Mucosa of stomach (tissue), 1 donor: ENCODE results near the gene ZNF148.

Experiments
- H3K27me3 ChIP-seq: one replicate; pipeline ENCODE4 v1.7.0; 2013; ENCODE audit warnings: mild to moderate bottlenecking, low read length; ENCODE audit not compliant: control insufficient read depth, insufficient read depth
- H3K36me3 ChIP-seq: one replicate; pipeline ENCODE4 v1.7.0; 2013; ENCODE audit warnings: low read length; ENCODE audit not compliant: control insufficient read depth, insufficient read depth
- H3K4me1 ChIP-seq: one replicate; pipeline ENCODE4 v1.7.0; 2013; ENCODE audit warnings: mild to moderate bottlenecking, low read length; ENCODE audit not compliant: control insufficient read depth, insufficient read depth
- H3K4me3 ChIP-seq: one replicate; pipeline ENCODE4 v1.7.0; 2013; ENCODE audit warnings: low read length
- H3K9ac ChIP-seq: one replicate; pipeline ENCODE4 v1.7.0; 2013; ENCODE audit warnings: mild to moderate bottlenecking, low read length, moderate library complexity
- H3K9me3 ChIP-seq: one replicate; pipeline ENCODE4 v1.7.0; 2013; ENCODE audit warnings: mild to moderate bottlenecking, low read length, moderate library complexity; ENCODE audit not compliant: control insufficient read depth
- donor health status: Pancreatic carcinoma.

Gene ZNF148

GRCh38 chr3:125231895-125232294, 143.2 kb downstream of the ZNF148 start:
- Histone ChIP-seq H3K4me3 (no peak overlapping the region), H3K9ac (no peak overlapping the region), H3K4me1 (no peaks in the 10 kb centered on the region), H3K27me3 (no peaks in the 10 kb centered on the region), H3K36me3 (no peaks in the 10 kb centered on the region), H3K9me3 (no peaks in the 10 kb centered on the region)

DNA sequence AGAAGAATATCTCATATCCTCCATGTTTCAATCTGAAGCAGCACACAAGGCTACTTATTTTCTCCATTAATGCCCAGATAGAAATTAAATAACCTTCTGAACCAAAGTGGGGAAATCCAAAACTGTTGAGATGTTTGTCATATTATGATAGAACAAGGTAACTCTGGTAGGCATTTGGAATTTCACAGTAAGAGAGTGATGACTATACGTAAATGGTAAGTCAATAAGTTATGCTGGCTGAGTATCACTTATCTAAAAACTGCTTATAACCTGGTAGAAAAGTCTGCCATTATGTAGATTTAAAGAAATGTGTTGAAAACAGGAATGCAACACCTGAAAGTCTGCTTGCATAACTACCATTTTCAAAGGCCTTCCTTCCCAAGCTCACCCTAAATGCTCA, 145.4 kb downstream of the ZNF148 start:
- H3K36me3 ChIP-seq, result no peaks in the 10 kb centered on the region
- no peak overlapping the region for H3K9ac ChIP-seq
- no peaks in the 10 kb centered on the region for H3K4me1 ChIP-seq
- no peaks in the 10 kb centered on the region for H3K27me3 ChIP-seq
- no peaks in the 10 kb centered on the region for H3K9me3 ChIP-seq
- H3K4me3 ChIP-seq, result no peak overlapping the region

DNA sequence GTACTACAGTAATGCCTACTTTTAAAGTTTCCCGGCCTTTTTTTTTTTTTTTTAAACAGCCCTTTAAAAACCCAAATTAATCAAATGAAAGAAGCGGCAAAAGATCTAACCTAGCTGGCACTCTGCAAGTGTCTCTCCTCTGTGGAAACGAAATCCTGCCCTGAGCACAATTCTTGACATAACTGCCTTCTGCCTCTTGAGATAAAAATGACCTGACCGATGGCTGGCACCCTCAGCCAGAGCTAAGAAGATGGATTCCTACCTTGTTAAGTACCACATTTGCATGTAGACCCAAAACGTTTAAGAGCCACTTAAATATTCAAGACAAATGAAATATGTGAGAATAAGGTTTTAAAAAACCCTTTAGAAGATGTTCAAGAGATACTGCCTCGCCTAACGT, 146.0 kb downstream of the ZNF148 start:
- H3K36me3 ChIP-seq, result no peaks in the 10 kb centered on the region

DNA sequence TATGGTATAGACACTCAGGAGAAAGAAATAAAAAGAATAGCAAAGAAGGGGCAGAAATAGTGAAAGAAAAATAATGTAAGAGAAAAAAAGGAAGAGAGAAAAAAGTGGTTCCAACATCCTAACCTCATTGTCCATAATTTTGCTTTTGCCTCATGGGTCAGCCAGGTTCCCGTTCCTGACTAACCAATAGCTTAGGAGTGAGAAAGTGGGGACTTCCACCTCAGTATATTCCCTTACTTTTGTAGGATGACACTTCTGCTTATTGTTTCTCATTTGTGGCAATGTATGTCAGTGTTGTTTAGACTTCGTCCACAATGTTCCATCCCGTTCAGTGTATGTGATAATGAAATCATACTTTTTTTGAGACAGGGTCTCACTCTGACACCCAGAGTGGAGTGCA, 153.3 kb downstream of the ZNF148 start:
- peaks cover 10% of the 10 kb centered on the region for H3K4me1 ChIP-seq
- H3K4me3 ChIP-seq, result no peak overlapping the region
- H3K36me3 ChIP-seq, result no peaks in the 10 kb centered on the region
- H3K9ac ChIP-seq, result no peak overlapping the region
- no peaks in the 10 kb centered on the region for H3K27me3 ChIP-seq
- H3K9me3 ChIP-seq, result no peaks in the 10 kb centered on the region

More for the DNA sequence above, 146.0 kb downstream of the ZNF148 start:
- Histone ChIP-seq H3K9me3 (no peaks in the 10 kb centered on the region), H3K27me3 (no peaks in the 10 kb centered on the region), H3K4me3 (no peak overlapping the region), H3K4me1 (no peaks in the 10 kb centered on the region), H3K9ac (no peak overlapping the region)

DNA sequence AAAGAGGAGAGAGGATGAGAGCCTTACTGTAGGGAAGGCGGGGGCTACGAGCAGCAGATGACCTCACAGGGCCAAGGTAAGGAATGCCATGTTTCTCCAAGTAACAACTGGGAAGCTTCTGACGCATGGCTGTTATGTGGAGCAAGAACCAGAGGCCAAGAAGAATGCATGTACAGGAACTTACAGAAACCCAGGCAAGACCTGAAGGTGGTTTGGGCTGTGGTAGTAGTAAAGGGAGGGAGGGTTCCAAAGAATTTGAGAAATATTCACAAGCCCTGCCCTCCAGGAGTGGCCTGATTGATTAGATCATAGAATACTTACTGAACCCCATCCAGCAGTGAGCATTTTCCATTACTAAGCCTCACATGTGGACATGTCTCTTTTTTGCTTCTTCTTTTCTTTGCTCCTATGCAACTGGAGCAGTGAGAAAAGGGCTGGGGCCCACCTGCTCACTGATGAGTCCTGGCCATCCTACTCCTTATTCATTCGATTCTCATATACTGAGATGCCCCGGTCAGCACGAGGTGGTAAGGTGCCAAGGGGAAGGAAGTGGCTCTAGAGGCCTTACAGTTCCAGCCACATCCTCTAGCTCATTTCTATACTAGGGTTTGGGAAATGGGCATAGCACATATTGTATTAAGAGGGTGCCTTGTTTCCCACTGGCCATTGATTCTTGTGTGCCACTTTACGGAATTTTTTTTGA, 154.2 kb downstream of the ZNF148 start:
- H3K27me3 ChIP-seq, result no peaks in the 10 kb centered on the region
- no peak overlapping the region for H3K4me3 ChIP-seq
- no peaks in the 10 kb centered on the region for H3K9me3 ChIP-seq
- H3K4me1 ChIP-seq, result peaks cover 10% of the 10 kb centered on the region
- no peak overlapping the region for H3K9ac ChIP-seq
- no peaks in the 10 kb centered on the region for H3K36me3 ChIP-seq

DNA sequence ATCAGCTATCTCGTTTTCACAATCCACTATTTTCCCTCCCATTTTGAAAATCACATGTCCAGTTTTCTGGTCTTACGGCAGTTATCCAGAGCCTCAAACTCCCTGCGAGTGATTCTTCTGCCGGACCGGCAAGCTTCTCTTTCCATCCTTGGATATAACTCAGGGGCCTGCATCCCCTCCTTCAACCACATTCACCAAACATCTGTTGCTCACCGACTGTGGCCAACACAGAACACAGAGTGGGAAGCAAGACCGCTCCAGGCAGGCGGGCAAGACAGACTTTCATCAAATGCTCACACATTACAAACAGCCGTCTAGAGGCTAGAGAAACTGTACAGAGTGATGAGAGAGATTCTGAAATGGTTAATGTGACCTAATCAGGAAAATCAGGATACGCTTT, 154.9 kb downstream of the ZNF148 start:
- no peak overlapping the region for H3K9ac ChIP-seq
- H3K4me3 ChIP-seq, result no peak overlapping the region
- H3K9me3 ChIP-seq, result no peaks in the 10 kb centered on the region
- H3K36me3 ChIP-seq, result no peaks in the 10 kb centered on the region
- H3K27me3 ChIP-seq, result no peaks in the 10 kb centered on the region
- peaks cover 10% of the 10 kb centered on the region for H3K4me1 ChIP-seq

DNA sequence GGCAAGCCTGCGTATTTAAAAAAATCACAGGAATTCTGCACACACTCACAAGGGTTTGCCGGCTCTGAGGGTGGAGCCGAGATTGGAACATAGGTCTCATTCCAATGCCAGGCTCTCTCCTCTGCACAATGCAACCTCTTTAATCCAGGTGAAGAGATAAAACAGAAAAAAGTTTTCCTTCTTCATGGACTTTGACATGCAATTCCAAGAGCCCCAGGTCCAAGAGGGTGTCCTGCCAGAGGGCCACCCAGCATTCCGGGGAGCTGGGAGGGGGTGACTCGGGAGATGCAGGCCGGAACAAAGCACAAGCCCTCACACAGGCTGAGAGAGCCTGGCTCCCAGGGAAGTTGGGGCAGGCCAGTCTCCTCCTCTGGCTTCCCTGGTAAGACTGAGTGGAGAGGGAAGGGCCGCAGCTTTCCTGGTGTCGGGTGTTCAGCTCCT, 155.8 kb downstream of the ZNF148 start:
- no peaks in the 10 kb centered on the region for H3K36me3 ChIP-seq
- H3K9me3 ChIP-seq, result no peaks in the 10 kb centered on the region
- no peaks in the 10 kb centered on the region for H3K27me3 ChIP-seq
- H3K4me3 ChIP-seq, result no peak overlapping the region
- no peak overlapping the region for H3K9ac ChIP-seq
- H3K4me1 ChIP-seq, result peaks cover 10% of the 10 kb centered on the region

GRCh38 chr3:125214738-125215137, 160.4 kb downstream of the ZNF148 start:
- Histone ChIP-seq H3K9ac (no peak overlapping the region), H3K4me3 (no peak overlapping the region), H3K36me3 (no peaks in the 10 kb centered on the region), H3K9me3 (no peaks in the 10 kb centered on the region), H3K4me1 (peaks cover 18% of the 10 kb centered on the region), H3K27me3 (peaks cover 9% of the 10 kb centered on the region)

DNA sequence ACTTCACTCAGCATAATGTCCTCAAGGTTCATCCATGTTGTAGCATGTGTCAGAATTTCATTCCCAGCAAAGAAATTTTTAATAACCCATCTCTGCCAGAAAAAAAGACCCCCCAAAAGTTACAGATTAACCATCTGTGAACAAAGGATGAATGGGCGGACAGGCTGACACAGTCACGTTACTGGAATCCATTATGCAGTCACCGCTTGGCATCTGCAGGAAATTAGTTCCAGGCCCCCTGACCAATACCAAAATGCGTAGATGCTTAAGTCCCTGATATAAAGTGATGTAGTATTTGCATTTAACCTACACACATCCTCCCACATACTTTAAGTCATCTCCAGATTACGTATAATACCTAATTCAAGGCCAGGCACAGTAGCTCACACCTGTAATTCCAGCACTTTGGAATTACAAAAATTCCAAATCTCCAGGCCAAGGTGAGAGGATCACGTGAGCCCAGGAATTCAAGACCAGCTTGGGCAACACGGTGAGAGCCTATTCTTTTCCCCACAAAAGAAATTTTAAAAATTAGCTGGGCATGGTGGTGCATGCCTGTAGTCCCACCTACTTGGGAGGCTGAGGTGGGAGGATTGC, 161.1 kb downstream of the ZNF148 start:
- peaks cover 19% of the 10 kb centered on the region for H3K4me1 ChIP-seq

DNA sequence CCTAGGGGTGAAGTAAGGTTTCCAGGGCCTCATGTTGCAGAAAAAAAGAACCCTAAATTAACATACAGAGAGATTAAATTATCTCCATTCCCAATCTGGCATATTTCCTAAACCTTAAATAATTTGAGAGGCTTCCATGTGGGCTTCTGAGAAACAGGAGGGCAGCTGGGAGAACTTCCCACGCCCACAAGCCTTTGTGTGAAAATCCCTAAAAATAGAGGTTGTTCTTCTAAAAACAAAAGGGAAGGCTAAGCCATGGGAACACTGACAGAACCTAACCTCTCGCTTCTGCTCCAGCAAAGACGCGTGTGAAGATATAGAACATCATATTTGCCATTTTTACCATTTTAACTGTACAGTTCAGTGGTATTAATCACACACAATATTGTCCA, 161.8 kb downstream of the ZNF148 start:
- H3K9ac ChIP-seq, result peak overlapping the region; percentile 76
- no peak overlapping the region for H3K4me3 ChIP-seq
- H3K9me3 ChIP-seq, result no peaks in the 10 kb centered on the region
- peaks cover 9% of the 10 kb centered on the region for H3K27me3 ChIP-seq
- peaks cover 20% of the 10 kb centered on the region for H3K4me1 ChIP-seq
- H3K36me3 ChIP-seq, result no peaks in the 10 kb centered on the region

More for the DNA sequence above, 161.1 kb downstream of the ZNF148 start:
- H3K9me3 ChIP-seq, result no peaks in the 10 kb centered on the region
- no peak overlapping the region for H3K9ac ChIP-seq
- H3K36me3 ChIP-seq, result no peaks in the 10 kb centered on the region
- no peak overlapping the region for H3K4me3 ChIP-seq
- H3K27me3 ChIP-seq, result peaks cover 9% of the 10 kb centered on the region

DNA sequence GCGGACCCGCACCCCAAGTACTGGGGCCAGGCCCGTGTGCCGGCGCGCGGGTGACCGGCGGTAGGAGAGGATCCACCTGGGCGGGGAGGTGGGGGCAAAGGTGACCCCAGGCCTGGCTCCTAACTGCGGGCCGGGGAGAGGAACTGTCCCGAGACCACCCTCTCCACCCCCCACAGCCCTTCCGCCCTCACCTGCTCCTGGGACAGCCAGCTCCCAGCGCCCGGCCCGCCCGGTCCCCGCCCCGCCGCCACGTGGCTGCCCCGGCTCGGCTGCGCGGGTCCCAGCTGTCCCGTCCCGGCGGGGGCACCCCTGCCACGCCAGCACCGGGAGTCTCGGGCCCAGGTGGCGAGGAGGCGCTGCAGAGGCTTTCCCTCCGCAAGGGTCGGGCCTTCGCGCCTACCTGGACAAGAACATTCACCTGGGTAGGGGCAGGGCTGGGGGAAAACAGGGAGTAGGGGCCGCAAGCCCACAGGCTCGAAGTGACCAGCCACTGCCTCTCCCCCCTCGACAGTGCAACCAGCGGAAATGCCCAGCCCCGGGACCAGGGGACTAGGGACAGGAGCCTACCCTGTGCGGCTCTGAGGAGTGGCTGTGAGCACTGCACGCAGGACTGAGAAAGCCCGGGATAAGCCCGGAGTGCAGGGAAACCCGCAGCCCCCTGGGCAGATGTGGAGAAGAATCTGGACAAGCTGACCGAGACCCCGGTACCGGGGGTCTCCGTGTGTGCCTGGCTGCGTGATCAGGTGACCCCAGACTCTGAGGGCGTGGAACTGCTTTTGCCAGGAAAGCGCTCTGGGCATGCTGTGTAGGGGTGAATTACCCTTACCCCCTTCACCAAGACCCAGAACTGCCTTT, 162.4 kb downstream of the ZNF148 start, which contains the start of gene SLC12A8:
Gene SLC12A8 (minus strand): TSS at position 240 of the 855 bp plus-strand sequence. CDS start 1,399 bp downstream, outside the sequence.
- Histone ChIP-seq H3K36me3 (no peaks in the 10 kb centered on the region), H3K9me3 (no peaks in the 10 kb centered on the region), H3K27me3 (peaks cover 9% of the 10 kb centered on the region), H3K4me1 (peaks cover 26% of the 10 kb centered on the region), H3K9ac (peak within 1 kb of the TSS; percentile 76), H3K4me3 (peak within 1 kb of the TSS; percentile 61)

GRCh38 chr3:125212091-125212508, 163.0 kb downstream of the ZNF148 start:
- Histone ChIP-seq H3K4me3 (peak overlapping the region; percentile 61), H3K4me1 (peaks cover 32% of the 10 kb centered on the region), H3K9me3 (no peaks in the 10 kb centered on the region), H3K36me3 (no peaks in the 10 kb centered on the region), H3K9ac (peak overlapping the region; percentile 76), H3K27me3 (peaks cover 9% of the 10 kb centered on the region)
